Measurements from ENCODE around the gene MBD3L5.
A peak's percentile ranks its signal among the peaks of the same experiment; 100 is the strongest.
"Not testable (repeated sequence)": the region's sequence is repeated elsewhere in the genome, so short reads cannot be mapped to it uniquely, and the experiment has no call there.

Gene MBD3L5

DNA sequence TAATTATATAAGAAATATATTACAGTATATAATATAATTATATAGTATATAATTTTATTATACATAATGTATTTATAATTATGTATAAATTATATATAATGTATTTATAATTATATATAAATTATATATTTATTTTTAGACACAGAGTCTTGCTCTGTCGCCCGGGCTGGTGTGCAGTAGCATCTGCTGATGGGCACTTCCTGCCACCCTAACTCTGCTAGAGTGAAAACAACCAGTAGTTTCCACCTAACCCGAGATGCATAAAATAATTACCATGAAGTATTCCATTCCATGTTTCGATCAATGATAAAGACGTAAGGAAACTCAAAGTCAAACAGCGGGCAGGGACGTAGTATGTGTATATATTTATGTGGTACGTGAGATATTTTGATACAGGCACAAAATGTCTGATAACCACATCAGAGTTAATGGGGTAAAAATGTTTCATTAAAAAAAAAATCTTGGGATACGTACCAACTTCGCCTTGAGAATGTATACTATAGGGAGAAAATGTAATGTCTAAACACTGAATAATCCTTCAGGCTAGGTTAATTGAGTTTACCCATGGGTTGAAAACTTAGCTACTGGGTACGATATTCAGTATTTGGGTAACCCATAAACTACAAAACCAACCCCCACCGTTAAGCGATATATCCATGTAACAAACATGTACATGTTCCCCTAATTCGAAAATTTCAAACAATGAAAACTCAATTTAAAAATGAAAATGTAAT lies 24.4 kb downstream of the MBD3L5 start:
- not testable (repeated sequence) for DNase-seq

GRCh38 chr19:7055679-7056078 lies 25.3 kb downstream of the MBD3L5 start:
- not testable (repeated sequence) for DNase-seq

DNA sequence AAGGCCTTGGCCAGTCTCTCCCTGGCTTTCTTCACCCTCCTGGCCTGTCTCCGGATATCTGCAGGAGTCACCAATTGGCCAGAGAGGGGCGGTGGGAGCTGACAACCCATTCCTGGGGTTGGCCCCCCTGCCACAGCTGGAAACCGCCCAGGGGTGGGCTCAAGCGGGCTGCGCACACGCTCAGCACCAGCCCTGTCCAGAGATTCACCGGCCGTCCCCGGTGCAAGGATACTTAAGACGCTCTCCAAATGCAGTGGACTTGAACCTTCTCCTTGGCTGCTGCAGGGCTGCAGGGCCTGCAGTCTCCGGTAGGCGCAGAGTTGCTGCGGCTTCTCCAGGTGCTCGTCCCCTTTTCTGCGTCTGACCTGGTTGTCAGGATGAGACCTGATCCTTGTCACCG lies 26.0 kb downstream of the MBD3L5 start:
- DNase-seq, result not testable (repeated sequence)

GRCh38 chr19:7058576-7058975 lies 28.2 kb downstream of the MBD3L5 start, which contains the start of gene MBD3L3:
Gene MBD3L3 (minus strand): TSS chr19:7058676. CDS start chr19:7058605, 71 bp downstream.
- DNase-seq, result not testable (repeated sequence)

DNA sequence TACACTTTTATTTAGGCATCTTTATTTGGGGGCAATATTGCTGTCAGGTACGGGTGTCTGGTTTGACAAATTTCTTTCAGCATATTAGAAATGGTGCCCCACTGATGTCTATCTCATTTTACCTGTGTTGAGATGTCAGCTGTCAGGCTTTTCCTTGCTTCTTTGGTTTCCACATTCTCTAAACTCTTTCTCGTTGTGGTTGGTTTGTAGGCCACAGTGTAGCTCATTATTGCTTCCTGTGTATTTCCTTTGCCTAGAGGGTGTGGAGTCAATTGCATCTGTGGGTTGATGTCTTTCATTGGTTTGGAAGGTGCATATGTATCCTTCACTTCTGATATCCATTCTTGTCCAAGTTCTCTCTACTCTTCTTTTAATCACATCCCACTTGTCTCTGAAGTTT lies 29.6 kb downstream of the MBD3L5 start:
- not testable (repeated sequence) for DNase-seq

DNA sequence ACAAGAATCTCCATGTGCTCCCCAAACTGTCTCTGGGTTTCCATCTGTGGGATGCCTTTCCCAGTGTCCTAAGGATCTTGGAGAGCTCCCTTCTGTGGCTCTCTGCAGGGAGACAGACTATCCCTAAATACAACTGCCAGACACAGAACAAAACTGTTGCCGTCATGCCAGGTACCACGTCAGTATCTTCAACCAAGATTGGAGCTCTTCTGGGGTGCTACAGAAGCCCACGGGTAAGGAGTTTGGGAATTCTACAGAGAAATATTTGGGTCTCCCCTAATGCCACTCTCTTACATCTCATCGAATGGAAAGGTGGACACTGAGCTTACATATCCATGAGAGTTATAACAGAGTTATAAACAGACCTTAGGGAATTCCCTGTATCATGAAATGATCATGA lies 33.0 kb downstream of the MBD3L5 start:
- no peak for DNase-seq

GRCh38 chr19:7063764-7064418 lies 33.5 kb downstream of the MBD3L5 start:
- DNase-seq, result no peak

GRCh38 chr19:7067122-7067521 lies 36.7 kb downstream of the MBD3L5 start:
- not testable (repeated sequence) for DNase-seq

DNA sequence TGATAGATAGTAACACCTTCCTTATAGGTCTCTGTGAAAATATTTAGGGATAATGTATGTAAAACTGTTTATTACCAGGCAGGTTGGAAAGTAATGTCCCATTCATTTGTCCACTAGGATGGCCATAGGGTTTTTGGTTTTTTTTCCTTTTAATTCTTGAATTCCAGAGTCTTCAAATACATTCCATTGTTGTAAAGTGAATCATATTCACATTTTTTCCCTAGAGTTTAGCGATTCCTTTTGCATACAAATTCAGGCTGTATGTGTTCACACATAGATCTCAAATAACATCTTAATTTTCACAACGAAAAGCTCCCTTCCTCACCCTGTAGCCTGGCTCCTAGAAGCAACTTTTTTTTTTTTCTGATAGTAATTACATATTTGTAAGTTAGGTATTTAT lies 37.3 kb downstream of the MBD3L5 start:
- no peak for DNase-seq

DNA sequence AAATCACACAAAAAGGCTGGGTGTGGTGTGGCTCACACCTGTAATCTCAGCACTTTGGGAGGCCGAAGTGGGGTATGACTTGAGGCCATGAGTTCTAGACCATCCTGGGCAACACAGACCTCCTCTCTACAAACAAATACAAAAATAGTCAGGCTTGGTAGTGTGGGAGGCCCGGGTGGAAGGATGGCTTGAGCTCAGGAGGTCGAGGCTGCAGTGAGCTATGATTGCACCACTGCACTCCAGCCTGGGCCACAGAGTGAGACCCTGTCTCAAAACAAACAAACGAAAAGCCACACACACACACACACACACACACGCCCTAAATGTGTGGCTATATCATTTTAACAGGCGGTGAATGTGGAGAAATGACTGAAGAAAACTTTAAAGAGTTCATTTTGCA lies 38.2 kb downstream of the MBD3L5 start:
- DNase-seq, result no peak

DNA sequence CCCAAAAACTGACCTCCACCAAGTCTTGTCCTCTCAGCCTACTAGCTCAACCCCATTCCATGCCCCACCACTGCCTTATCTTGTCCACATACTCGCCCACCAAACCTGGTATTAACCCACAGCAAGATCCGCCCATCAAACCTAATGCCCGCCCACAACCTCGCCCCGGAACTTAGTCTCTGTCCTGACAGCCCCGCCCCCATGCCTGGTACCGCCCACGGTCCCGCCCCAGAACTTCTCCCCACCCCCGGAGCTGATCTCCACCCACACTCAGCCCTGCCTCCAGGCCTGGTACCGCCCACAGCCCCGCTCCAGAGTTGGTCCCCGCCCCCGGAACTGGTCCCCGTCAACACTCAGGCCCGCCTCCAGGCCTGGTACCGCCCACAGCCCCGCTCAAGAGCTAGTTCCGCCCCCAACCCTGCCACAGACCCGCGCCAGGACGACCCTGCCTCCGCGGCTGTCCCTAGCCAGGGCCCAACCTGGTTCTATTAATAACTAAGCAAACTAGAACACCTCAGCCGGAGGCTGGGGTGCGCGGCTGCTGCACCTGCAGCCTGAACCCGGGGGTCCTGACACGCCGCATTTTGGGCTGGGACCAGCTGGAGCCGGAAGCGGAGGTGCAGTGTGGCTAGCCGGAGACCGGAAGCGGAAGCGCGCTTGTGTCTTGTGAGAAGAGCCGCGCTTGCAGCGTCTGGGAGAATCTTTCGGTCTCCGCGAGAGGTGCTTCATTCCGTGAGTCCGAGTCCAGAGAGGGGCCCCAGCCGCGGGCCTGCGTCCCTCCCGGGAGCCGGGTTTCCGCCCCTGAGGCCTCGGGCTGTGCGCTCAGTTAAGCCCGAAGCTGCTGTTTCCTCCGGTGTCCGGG lies 38.9 kb downstream of the MBD3L5 start, which contains the start of gene ZNF557:
TSS of gene ZNF557 (plus strand) at position 662 of the 862 bp plus-strand sequence. CDS start 5,372 bp downstream, outside the sequence.
- DNase-seq, result peak; percentile 99

GRCh38 chr19:7069904-7070226 lies 39.5 kb downstream of the MBD3L5 start:
- no peak for DNase-seq

GRCh38 chr19:7072541-7072940 lies 42.2 kb downstream of the MBD3L5 start:
- no peak for DNase-seq

DNA sequence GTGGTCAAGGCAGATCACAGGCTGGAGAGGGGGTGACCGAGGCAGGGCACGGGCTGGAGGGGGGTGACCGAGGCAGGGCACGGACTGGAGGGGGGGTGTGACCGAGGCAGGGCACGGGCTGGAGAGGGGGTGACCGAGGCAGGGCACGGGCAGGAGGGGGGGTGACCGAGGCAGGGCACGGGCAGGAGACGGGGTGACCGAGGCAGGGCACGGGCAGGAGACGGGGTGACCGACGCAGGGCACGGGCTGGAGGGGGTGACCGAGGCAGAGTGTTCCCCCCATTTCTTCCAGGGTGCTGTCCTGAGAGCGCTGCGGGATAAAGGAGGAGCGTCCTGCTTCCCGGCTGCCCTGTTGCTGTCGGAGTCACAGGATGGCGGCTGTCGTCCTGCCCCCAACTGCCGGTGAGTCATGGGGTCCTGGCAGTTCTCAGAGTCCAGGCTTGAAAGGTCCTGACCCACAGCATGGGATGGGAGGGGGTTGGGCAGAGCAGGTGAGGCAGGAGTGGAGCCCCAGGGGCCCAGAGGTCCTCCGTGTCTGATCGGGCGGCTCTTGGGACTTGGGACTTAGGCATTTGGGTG lies 44.4 kb downstream of the MBD3L5 start:
- DNase-seq, result no peak

GRCh38 chr19:7076151-7076550 lies 45.8 kb downstream of the MBD3L5 start:
- DNase-seq, result no peak

DNA sequence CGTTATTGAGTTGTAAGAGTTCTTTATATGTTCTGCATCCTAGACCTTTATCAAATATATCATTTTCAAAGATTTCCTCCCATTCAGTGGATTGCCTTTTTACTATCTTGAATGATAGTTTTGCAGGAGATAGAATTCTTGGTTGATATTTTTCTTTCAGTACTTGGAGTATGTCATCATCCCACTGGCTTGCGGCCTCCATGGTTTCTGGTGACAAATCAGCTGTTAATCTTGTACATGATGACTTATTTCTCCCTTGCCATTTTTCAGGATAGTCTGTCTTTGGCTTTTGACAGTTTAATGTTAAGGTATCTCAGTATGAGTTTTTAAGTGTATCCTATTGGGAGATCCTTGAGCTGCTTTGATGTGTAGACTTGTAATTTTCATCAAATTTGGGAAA lies 47.6 kb downstream of the MBD3L5 start:
- no peak for DNase-seq

All from eye (tissue), 1 donor.